GM23338 (cell line): ENCODE results near the gene LAMA4.

ENCODE experiments used
- CREB1 ChIP-seq: fragments of 250-450 bp; sonication (Bioruptor Pico); IDR thresholded peaks from 2 replicates; pipeline ENCODE4 v1.5.0; 2020; ENCODE audit warnings: low read depth, mild to moderate bottlenecking, moderate library complexity
- EZH2 ChIP-seq: fragments of 200-600 bp; sonication (generic); IDR thresholded peaks from one replicate; pipeline ENCODE4 v1.8.0; 2017; ENCODE audit warnings: antibody characterized with exemption, mild to moderate bottlenecking, low read depth; ENCODE audit not compliant: unreplicated experiment
- EZH2phosphoT487 ChIP-seq: fragments of 200-600 bp; sonication (generic); IDR thresholded peaks from one replicate; pipeline ENCODE4 v1.8.1; 2018; ENCODE audit warnings: antibody characterized with exemption; ENCODE audit not compliant: unreplicated experiment
- JUNB ChIP-seq: IDR thresholded peaks from one replicate; pipeline ENCODE4 v1.6.1; 2016; ENCODE audit warnings: antibody characterized with exemption; ENCODE audit not compliant: unreplicated experiment
- POLR2AphosphoS5 ChIP-seq: IDR thresholded peaks from 2 replicates; pipeline ENCODE4 v1.6.1; 2016; ENCODE audit warnings: antibody characterized with exemption, low read depth
- TF ChIP-seq, protein P1 (sequence below), 2 experiments: fragments of 200-600 bp in 1 of 2; sonication (generic) in 1 of 2; conservative IDR thresholded peaks; 2 replicates each; pipeline versions ENCODE4 v1.5.1 to v1.6.1; 2016 to 2017; ENCODE audit warnings: antibody characterized with exemption in 2 of 2, low read depth in 2 of 2, mild to moderate bottlenecking in 2 of 2, moderate library complexity in 1 of 2
- TF ChIP-seq, protein P2 (sequence below): IDR thresholded peaks from one replicate; pipeline ENCODE4 v1.6.1; 2018; ENCODE audit warnings: antibody characterized with exemption; ENCODE audit not compliant: unreplicated experiment

DNA sequence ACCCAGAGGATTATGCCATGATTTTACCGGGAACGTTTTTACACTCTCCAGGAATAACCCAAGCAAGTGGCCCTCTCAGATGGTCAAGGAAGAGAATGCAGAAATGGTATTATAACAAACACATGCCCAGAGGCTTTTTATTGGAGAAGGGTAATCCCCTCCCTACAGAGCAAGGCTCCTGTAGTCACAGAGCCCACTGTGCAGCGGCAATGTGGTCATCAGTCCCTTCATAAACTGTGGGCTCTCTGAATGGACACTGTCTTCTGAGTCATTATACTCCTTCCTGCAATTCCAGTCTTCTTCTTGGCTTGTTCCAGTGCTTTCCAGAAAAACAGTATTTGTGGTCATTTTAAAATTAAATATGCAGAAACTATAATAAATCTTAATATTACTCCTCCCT, 74.7 kb downstream of the LAMA4 start:
- TF ChIP-seq POLR2AphosphoS5 = no peak
- TF ChIP-seq, protein P1, sequence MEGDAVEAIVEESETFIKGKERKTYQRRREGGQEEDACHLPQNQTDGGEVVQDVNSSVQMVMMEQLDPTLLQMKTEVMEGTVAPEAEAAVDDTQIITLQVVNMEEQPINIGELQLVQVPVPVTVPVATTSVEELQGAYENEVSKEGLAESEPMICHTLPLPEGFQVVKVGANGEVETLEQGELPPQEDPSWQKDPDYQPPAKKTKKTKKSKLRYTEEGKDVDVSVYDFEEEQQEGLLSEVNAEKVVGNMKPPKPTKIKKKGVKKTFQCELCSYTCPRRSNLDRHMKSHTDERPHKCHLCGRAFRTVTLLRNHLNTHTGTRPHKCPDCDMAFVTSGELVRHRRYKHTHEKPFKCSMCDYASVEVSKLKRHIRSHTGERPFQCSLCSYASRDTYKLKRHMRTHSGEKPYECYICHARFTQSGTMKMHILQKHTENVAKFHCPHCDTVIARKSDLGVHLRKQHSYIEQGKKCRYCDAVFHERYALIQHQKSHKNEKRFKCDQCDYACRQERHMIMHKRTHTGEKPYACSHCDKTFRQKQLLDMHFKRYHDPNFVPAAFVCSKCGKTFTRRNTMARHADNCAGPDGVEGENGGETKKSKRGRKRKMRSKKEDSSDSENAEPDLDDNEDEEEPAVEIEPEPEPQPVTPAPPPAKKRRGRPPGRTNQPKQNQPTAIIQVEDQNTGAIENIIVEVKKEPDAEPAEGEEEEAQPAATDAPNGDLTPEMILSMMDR (conservative IDR thresholded peaks at IDR 0.05; ENCODE audit: low read depth in 2 of 2) = no peak
- TF ChIP-seq EZH2 = no peak
- TF ChIP-seq, protein P2, sequence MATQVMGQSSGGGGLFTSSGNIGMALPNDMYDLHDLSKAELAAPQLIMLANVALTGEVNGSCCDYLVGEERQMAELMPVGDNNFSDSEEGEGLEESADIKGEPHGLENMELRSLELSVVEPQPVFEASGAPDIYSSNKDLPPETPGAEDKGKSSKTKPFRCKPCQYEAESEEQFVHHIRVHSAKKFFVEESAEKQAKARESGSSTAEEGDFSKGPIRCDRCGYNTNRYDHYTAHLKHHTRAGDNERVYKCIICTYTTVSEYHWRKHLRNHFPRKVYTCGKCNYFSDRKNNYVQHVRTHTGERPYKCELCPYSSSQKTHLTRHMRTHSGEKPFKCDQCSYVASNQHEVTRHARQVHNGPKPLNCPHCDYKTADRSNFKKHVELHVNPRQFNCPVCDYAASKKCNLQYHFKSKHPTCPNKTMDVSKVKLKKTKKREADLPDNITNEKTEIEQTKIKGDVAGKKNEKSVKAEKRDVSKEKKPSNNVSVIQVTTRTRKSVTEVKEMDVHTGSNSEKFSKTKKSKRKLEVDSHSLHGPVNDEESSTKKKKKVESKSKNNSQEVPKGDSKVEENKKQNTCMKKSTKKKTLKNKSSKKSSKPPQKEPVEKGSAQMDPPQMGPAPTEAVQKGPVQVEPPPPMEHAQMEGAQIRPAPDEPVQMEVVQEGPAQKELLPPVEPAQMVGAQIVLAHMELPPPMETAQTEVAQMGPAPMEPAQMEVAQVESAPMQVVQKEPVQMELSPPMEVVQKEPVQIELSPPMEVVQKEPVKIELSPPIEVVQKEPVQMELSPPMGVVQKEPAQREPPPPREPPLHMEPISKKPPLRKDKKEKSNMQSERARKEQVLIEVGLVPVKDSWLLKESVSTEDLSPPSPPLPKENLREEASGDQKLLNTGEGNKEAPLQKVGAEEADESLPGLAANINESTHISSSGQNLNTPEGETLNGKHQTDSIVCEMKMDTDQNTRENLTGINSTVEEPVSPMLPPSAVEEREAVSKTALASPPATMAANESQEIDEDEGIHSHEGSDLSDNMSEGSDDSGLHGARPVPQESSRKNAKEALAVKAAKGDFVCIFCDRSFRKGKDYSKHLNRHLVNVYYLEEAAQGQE = no peak
- no peak for TF ChIP-seq EZH2phosphoT487
- no peak for TF ChIP-seq JUNB
- TF ChIP-seq CREB1 (CRISPR knock-in tag) = no peak
